Caco-2 (cell line): Measurements from ENCODE around the gene MYL3. TPM values are rescaled to one million over a fixed set of nuclear protein-coding genes. Genes with fewer than 3 reads are reported as not detected.

Experiments used
- BruUV-seq: library from RNA; stranded (reverse); fragments of 400-500 nt; replicated peaks from 2 replicates; lab custom pipeline; 2021; lab: Mats Ljungman, UMichigan
- CTCF ChIA-PET: fragments of 300-600 bp; sonication (Branson Sonifier 250); formaldehyde crosslinking; loops from one replicate; lab custom pipeline; 2022; ENCODE audit warnings: antibody characterized with exemption; lab: Charles Lee
- POLR2A ChIA-PET: fragments of 300-600 bp; sonication (Branson Sonifier 250); formaldehyde crosslinking; loops from one replicate; lab custom pipeline; 2022; ENCODE audit warnings: antibody characterized with exemption; lab: Charles Lee
- DNase-seq, 2 experiments: peaks; one replicate each; pipeline versions ENCODE4 v3.0.0 to v3.0.0-alpha.2; 2020 to 2022
- H3K27me3 ChIP-seq: replicated peaks from 2 replicates; pipeline ENCODE4 v1.6.0; 2011; ENCODE audit warnings: low read length; ENCODE audit not compliant: control insufficient read depth, insufficient read depth
- H3K36me3 ChIP-seq: 2 replicates; pipeline ENCODE4 v1.5.1; 2011; ENCODE audit warnings: low read length; ENCODE audit not compliant: control insufficient read depth, insufficient read depth
- H3K4me1 ChIP-seq: fragments of 250-450 bp; sonication (Bioruptor Pico); 2 replicates; pipeline ENCODE4 v1.5.1; 2020; ENCODE audit warnings: mild to moderate bottlenecking
- H3K4me3 ChIP-seq: 2 replicates; pipeline ENCODE4 v1.5.1; 2011; ENCODE audit warnings: low read depth, mild to moderate bottlenecking, control low read depth, low read length
- H3K9me3 ChIP-seq: fragments of 250-450 bp; sonication (Bioruptor Pico); 2 replicates; pipeline ENCODE4 v1.5.1; 2020; ENCODE audit warnings: mild to moderate bottlenecking, moderate library complexity
- H3K27ac Mint-ChIP-seq: one replicate; pipeline ENCODE4 v1.8.0; 2022; ENCODE audit warnings: mixed read lengths; ENCODE audit not compliant: unreplicated experiment
- H3K27me3 Mint-ChIP-seq: one replicate; pipeline ENCODE4 v1.8.0; 2022; ENCODE audit warnings: mixed read lengths; ENCODE audit not compliant: insufficient read depth, unreplicated experiment
- H3K36me3 Mint-ChIP-seq: one replicate; pipeline ENCODE4 v1.8.0; 2022; ENCODE audit warnings: mild to moderate bottlenecking, mixed read lengths; ENCODE audit not compliant: insufficient read depth, unreplicated experiment
- H3K4me1 Mint-ChIP-seq: one replicate; pipeline ENCODE4 v1.8.0; 2022; ENCODE audit warnings: low read depth, mixed read lengths; ENCODE audit not compliant: unreplicated experiment
- H3K4me3 Mint-ChIP-seq: one replicate; pipeline ENCODE4 v1.8.0; 2022; ENCODE audit warnings: mild to moderate bottlenecking, moderate library complexity, mixed read lengths; ENCODE audit not compliant: unreplicated experiment
- H3K9me3 Mint-ChIP-seq: one replicate; pipeline ENCODE4 v1.8.0; 2022; ENCODE audit warnings: mixed read lengths; ENCODE audit not compliant: unreplicated experiment
- intact Hi-C: fragments of 100-400 bp; cut with micrococcal nuclease; formaldehyde crosslinking; loops from one replicate; pipeline ENCODE4 v1.10.0; 2022; ENCODE audit not compliant: unreplicated experiment
- total RNA-seq: library from RNA; stranded (reverse); gene quantifications from 2 replicates; pipeline ENCODE4 v1.2.3, GENCODE V29; 2022
- TF ChIP-seq, protein P1 (sequence below), 2 experiments: fragments of 200-600 bp in 1 of 2; IDR thresholded peaks; 1 replicate in 1 of 2; 2 replicates in 1 of 2; pipeline versions ENCODE4 v1.5.1 to v1.8.0; 2011 to 2022; ENCODE audit warnings: antibody characterized with exemption in 1 of 2, control low read depth in 1 of 2, inconsistent platforms in 1 of 2, low read depth in 1 of 2, low read length in 1 of 2, mild to moderate bottlenecking in 1 of 2, moderate library complexity in 1 of 2; ENCODE audit not compliant: insufficient read depth in 1 of 2, severe bottlenecking in 1 of 2, unreplicated experiment in 1 of 2

Gene MYL3
- total RNA-seq, 1 experiment from 2014 or later: 13.8 TPM

DNA sequence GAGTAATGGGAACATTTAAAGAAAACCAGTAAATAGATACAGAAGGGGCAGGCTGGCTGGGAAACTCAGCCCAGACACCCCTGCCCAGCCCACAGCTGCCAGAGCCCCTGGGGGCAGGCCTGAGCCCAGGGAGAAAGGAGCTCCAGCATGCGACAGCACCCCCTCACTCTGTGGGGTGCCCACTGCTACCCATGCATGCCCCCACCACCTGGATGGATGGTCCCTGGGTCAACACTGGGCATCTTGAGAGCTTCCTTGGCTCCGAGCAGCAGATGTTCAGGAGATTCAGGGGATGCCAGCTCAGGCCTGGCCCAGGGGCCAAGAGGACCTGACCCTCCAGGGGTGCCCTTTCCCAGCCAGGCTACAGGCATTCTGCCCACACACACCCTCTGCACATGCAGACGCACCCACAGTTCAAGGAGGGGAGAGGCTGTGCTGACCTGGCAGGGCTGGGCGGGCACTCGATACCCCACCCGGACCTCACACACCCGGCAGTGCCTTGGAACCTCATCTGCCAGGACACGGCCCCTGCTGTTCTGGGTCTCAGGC is 45.8 kb upstream of the MYL3 start:
- CTCF ChIA-PET: interaction anchor here (0.9 to 1.7 kb wide), 16 partner anchors 9 to 970 kb away, joined by 3 to 12 read pairs (median 4); no protein-coding TSS in a partner anchor

DNA sequence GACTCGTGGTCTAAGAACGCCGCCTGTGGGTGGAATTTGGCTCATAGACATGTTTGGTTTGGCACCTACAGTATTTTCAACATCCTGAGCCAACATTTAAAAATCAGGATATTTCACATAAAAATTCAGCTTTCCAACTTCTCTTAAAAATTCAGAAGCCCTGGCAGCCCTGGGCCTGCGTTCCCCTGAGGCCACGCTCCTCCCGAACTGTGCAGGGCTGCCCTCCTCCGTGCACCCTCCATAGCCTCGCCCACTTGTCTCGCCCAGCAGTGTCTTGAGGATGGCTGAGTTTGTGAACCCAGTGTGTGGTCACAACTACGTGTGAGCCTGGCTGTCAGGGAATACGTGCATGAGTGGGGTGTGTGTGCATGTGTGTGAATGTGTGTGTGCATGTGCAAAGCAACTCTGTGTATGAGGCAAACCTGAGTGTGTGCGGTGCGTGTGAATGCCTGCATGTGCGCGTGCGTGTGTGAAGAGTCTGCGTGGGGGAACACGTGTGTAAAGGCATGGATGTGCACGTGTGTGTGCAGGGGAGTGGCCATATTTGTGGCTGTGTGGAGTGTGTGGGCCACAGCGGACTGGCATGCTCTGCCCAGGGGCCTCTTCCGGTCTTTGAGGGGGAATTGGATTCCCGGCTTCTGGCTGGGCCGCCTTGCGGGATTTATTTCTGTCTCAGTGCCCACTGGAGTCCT is 45.2 kb upstream of the MYL3 start:
- Histone ChIP-seq H3K36me3 (no peaks in the 10 kb centered on the region), H3K4me3 (no peak overlapping the region), H3K9me3 (no peaks in the 10 kb centered on the region), H3K27me3 (no peaks in the 10 kb centered on the region), H3K4me1 (no peaks in the 10 kb centered on the region)
- ChIA-PET CTCF (interaction anchor here (1.4 to 1.7 kb wide), 6 partner anchors 8 to 188 kb away, joined by 3 to 12 read pairs (median 6); no protein-coding TSS in a partner anchor), POLR2A (no interaction called here)
- Mint-ChIP-seq H3K36me3 (peaks cover 6% of the 10 kb centered on the region), H3K27ac (no peak overlapping the region), H3K4me1 (no peaks in the 10 kb centered on the region), H3K4me3 (no peak overlapping the region), H3K27me3 (no peaks in the 10 kb centered on the region), H3K9me3 (no peaks in the 10 kb centered on the region)
- no TSS peak for BruUV-seq
- TF ChIP-seq, protein P1, sequence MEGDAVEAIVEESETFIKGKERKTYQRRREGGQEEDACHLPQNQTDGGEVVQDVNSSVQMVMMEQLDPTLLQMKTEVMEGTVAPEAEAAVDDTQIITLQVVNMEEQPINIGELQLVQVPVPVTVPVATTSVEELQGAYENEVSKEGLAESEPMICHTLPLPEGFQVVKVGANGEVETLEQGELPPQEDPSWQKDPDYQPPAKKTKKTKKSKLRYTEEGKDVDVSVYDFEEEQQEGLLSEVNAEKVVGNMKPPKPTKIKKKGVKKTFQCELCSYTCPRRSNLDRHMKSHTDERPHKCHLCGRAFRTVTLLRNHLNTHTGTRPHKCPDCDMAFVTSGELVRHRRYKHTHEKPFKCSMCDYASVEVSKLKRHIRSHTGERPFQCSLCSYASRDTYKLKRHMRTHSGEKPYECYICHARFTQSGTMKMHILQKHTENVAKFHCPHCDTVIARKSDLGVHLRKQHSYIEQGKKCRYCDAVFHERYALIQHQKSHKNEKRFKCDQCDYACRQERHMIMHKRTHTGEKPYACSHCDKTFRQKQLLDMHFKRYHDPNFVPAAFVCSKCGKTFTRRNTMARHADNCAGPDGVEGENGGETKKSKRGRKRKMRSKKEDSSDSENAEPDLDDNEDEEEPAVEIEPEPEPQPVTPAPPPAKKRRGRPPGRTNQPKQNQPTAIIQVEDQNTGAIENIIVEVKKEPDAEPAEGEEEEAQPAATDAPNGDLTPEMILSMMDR (IDR thresholded peaks at IDR 0.05; ENCODE audit: insufficient read depth in 1 of 2, low read depth in 1 of 2, low read length in 1 of 2, severe bottlenecking in 1 of 2, unreplicated experiment in 1 of 2): no peak
- no peak for DNase-seq
- intact Hi-C loops: loop anchor here (2.0 kb wide), 2 partner anchors 42 to 176 kb away; no protein-coding TSS in a partner anchor

More for the DNA sequence above, 45.8 kb upstream of the MYL3 start:
- H3K27ac Mint-ChIP-seq: no peak overlapping the region
- peaks cover 6% of the 10 kb centered on the region for H3K36me3 Mint-ChIP-seq
- H3K9me3 Mint-ChIP-seq: no peaks in the 10 kb centered on the region
- intact Hi-C loops: loop anchor here (1.0 to 2.0 kb wide), 3 partner anchors 42 to 204 kb away; no protein-coding TSS in a partner anchor
- H3K27me3 ChIP-seq: no peaks in the 10 kb centered on the region
- BruUV-seq: no TSS peak
- DNase-seq: no peak
- H3K27me3 Mint-ChIP-seq: no peaks in the 10 kb centered on the region
- TF ChIP-seq, protein P1 (IDR thresholded peaks at IDR 0.05; ENCODE audit: insufficient read depth in 1 of 2, low read depth in 1 of 2, low read length in 1 of 2, severe bottlenecking in 1 of 2, unreplicated experiment in 1 of 2): no peak
- H3K36me3 ChIP-seq: no peaks in the 10 kb centered on the region
- no peaks in the 10 kb centered on the region for H3K4me1 Mint-ChIP-seq
- POLR2A ChIA-PET: no interaction called here
- no peaks in the 10 kb centered on the region for H3K4me1 ChIP-seq
- H3K4me3 Mint-ChIP-seq: no peak overlapping the region
- no peak overlapping the region for H3K4me3 ChIP-seq
- no peaks in the 10 kb centered on the region for H3K9me3 ChIP-seq

GRCh38 chr3:46907960-46908293 is 44.7 kb upstream of the MYL3 start:
- H3K36me3 Mint-ChIP-seq: peaks cover 6% of the 10 kb centered on the region
- Histone ChIP-seq H3K27me3 (no peaks in the 10 kb centered on the region), H3K36me3 (no peaks in the 10 kb centered on the region), H3K4me3 (no peak overlapping the region), H3K9me3 (no peaks in the 10 kb centered on the region), H3K4me1 (no peaks in the 10 kb centered on the region)
- ChIA-PET POLR2A (no interaction called here), CTCF (no interaction called here)
- intact Hi-C loops: loop anchor here (2.0 kb wide), 2 partner anchors 41 to 175 kb away; no protein-coding TSS in a partner anchor
- TF ChIP-seq, protein P1 (IDR thresholded peaks at IDR 0.05; ENCODE audit: insufficient read depth in 1 of 2, low read depth in 1 of 2, low read length in 1 of 2, severe bottlenecking in 1 of 2, unreplicated experiment in 1 of 2): no peak
- H3K27me3 Mint-ChIP-seq: no peaks in the 10 kb centered on the region
- DNase-seq: no peak
- H3K9me3 Mint-ChIP-seq: no peaks in the 10 kb centered on the region
- H3K27ac Mint-ChIP-seq: no peak overlapping the region
- no TSS peak for BruUV-seq
- no peaks in the 10 kb centered on the region for H3K4me1 Mint-ChIP-seq
- H3K4me3 Mint-ChIP-seq: no peak overlapping the region
